OCI-LY7 (cell line): Measurements from ENCODE around the gene KAT2B. TPM values are rescaled to one million over a fixed set of nuclear protein-coding genes. Genes with fewer than 3 reads are reported as not detected.

Source experiments
- BruUV-seq: library from RNA; stranded (reverse); fragments of 400-500 nt; replicated peaks from 2 replicates; lab custom pipeline; 2021; lab: Mats Ljungman, UMichigan
- CTCF ChIA-PET: fragments of 300-600 bp; sonication (Branson Sonifier 250); formaldehyde crosslinking; loops from one replicate; lab custom pipeline; 2022; ENCODE audit warnings: antibody characterized with exemption; ENCODE audit not compliant: unreplicated experiment; lab: Charles Lee
- POLR2A ChIA-PET: fragments of 300-600 bp; sonication (Branson Sonifier 250); formaldehyde crosslinking; loops from one replicate; lab custom pipeline; 2022; ENCODE audit warnings: antibody characterized with exemption; lab: Charles Lee
- DNase-seq: peaks from one replicate; pipeline ENCODE4 v3.0.0-alpha.2; 2015; ENCODE audit warnings: low spot score
- H2AFZ ChIP-seq: fragments of 200-600 bp; sonication (generic), shearing (Covaris generic); 2 replicates; pipeline ENCODE4 v1.6.1; 2014; ENCODE audit warnings: mild to moderate bottlenecking, antibody characterized with exemption, low read length, moderate library complexity
- H3K27ac ChIP-seq: fragments of 200-600 bp; sonication (generic); 2 replicates; pipeline ENCODE4 v1.5.1; 2014; ENCODE audit warnings: mixed run types, low read depth, mild to moderate bottlenecking, moderate library complexity, low read length, inconsistent platforms; ENCODE audit not compliant: poor library complexity, severe bottlenecking
- H3K36me3 ChIP-seq: fragments of 200-600 bp; sonication (generic); 2 replicates; pipeline ENCODE4 v1.6.1; 2014; ENCODE audit warnings: mild to moderate bottlenecking, antibody characterized with exemption, low read length, moderate library complexity, mixed read lengths; ENCODE audit not compliant: insufficient read depth
- H3K4me1 ChIP-seq: fragments of 200-600 bp; sonication (generic); 2 replicates; pipeline ENCODE4 v1.5.1; 2014; ENCODE audit warnings: mild to moderate bottlenecking, low read length; ENCODE audit not compliant: insufficient read depth, poor library complexity, severe bottlenecking
- H3K4me2 ChIP-seq: fragments of 200-600 bp; sonication (generic); 2 replicates; pipeline ENCODE4 v1.6.1; 2014; ENCODE audit warnings: mild to moderate bottlenecking, low read length
- H3K4me3 ChIP-seq: fragments of 200-600 bp; sonication (generic); 2 replicates; pipeline ENCODE4 v1.5.1; 2014; ENCODE audit warnings: mild to moderate bottlenecking, low read depth, low read length; ENCODE audit not compliant: poor library complexity, severe bottlenecking
- H3K79me2 ChIP-seq: fragments of 200-600 bp; sonication (generic); 2 replicates; pipeline ENCODE4 v1.6.1; 2016; ENCODE audit warnings: low read depth, mild to moderate bottlenecking, low read length, moderate library complexity, mixed read lengths; ENCODE audit not compliant: insufficient read depth
- H3K9me2 ChIP-seq: fragments of 200-600 bp; sonication (generic); 2 replicates; pipeline ENCODE4 v1.6.1; 2016; ENCODE audit warnings: mild to moderate bottlenecking, low read length, mixed read lengths; ENCODE audit not compliant: insufficient read depth
- H3K9me3 ChIP-seq: fragments of 200-600 bp; sonication (generic); 2 replicates; pipeline ENCODE4 v1.6.1; 2014; ENCODE audit warnings: mild to moderate bottlenecking, mixed run types, low read length, mixed read lengths
- H4K20me1 ChIP-seq: fragments of 200-600 bp; sonication (generic); 2 replicates; pipeline ENCODE4 v1.6.1; 2014; ENCODE audit warnings: mild to moderate bottlenecking, antibody characterized with exemption, low read length, moderate library complexity, mixed read lengths; ENCODE audit not compliant: insufficient read depth
- CTCF ChIP-seq: fragments of 200-600 bp; sonication (generic); conservative IDR thresholded peaks from 2 replicates; pipeline ENCODE4 v1.5.1; 2014; ENCODE audit warnings: mild to moderate bottlenecking, antibody characterized with exemption, low read length, moderate library complexity, mixed read lengths
- EZH2phosphoT487 ChIP-seq: fragments of 200-600 bp; sonication (generic); IDR thresholded peaks from 2 replicates; pipeline ENCODE4 v1.6.1; 2018; ENCODE audit warnings: low read depth, borderline replicate concordance, mild to moderate bottlenecking, mixed run types, antibody characterized with exemption, low read length, moderate library complexity, mixed read lengths
- intact Hi-C: fragments of 100-400 bp; cut with micrococcal nuclease; formaldehyde crosslinking; loops from one replicate; pipeline ENCODE4 v1.10.0; 2022; ENCODE audit not compliant: unreplicated experiment
- total RNA-seq, 2 experiments: library from RNA; depleted of rRNA in 1 of 2; stranded (reverse); fragments of >200 nt in 1 of 2; shearing (Covaris generic) in 1 of 2; gene quantifications; 2 replicates each; pipeline ENCODE4 v1.2.3, GENCODE V29; 2014 to 2022

Gene KAT2B
- total RNA-seq, 2 experiments from 2014 or later: 24.2 to 32.9 TPM

- Histone ChIP-seq H3K9me2 (no peaks in the 10 kb centered on the region), H3K79me2 (no peaks in the 10 kb centered on the region), H4K20me1 (no peaks in the 10 kb centered on the region), H3K4me2 (no peak overlapping the region), H3K9me3 (no peaks in the 10 kb centered on the region), H3K27ac (peak overlapping the region; percentile 7), H3K4me3 (no peak overlapping the region), H3K4me1 (peaks cover 14% of the 10 kb centered on the region), H3K36me3 (peaks cover 81% of the 10 kb centered on the region), H2AFZ (no peak overlapping the region)
- ChIA-PET POLR2A (interaction anchor here (1.0 to 3.2 kb wide), 4 partner anchors 12 to 24 kb away, joined by 3 to 24 read pairs (median 4); partner anchors contain the start of gene SGO1), CTCF (interaction anchor here (1.3 kb wide), 1 partner anchor 23 kb away, joined by 3 read pairs; no protein-coding TSS in a partner anchor)
- intact Hi-C loops: no loop called here
- BruUV-seq: no TSS peak
- DNase-seq: no peak
- TF ChIP-seq EZH2phosphoT487: no peak
These were observed 120.0 kb downstream of the KAT2B start for GRCh38 chr3:20160230-20160629.

- no peaks in the 10 kb centered on the region for H3K79me2 ChIP-seq
- ChIA-PET CTCF (no interaction called here), POLR2A (interaction anchor here (0.8 to 3.2 kb wide), 6 partner anchors 10 to 40 kb away, joined by 3 to 24 read pairs (median 4); partner anchors contain the start of gene SGO1)
- H3K9me2 ChIP-seq: no peaks in the 10 kb centered on the region
- no peak for TF ChIP-seq CTCF
- TF ChIP-seq EZH2phosphoT487: no peak
- no peak overlapping the region for H3K27ac ChIP-seq
- H3K36me3 ChIP-seq: peaks cover 83% of the 10 kb centered on the region
- H2AFZ ChIP-seq: no peak overlapping the region
- H3K4me2 ChIP-seq: no peak overlapping the region
- no TSS peak for BruUV-seq
- no peaks in the 10 kb centered on the region for H4K20me1 ChIP-seq
- peaks cover 14% of the 10 kb centered on the region for H3K4me1 ChIP-seq
- intact Hi-C loops: no loop called here
- H3K9me3 ChIP-seq: no peaks in the 10 kb centered on the region
- no peak overlapping the region for H3K4me3 ChIP-seq
- DNase-seq: no peak
These were observed 121.5 kb downstream of the KAT2B start for GRCh38 chr3:20161714-20162113.

DNA sequence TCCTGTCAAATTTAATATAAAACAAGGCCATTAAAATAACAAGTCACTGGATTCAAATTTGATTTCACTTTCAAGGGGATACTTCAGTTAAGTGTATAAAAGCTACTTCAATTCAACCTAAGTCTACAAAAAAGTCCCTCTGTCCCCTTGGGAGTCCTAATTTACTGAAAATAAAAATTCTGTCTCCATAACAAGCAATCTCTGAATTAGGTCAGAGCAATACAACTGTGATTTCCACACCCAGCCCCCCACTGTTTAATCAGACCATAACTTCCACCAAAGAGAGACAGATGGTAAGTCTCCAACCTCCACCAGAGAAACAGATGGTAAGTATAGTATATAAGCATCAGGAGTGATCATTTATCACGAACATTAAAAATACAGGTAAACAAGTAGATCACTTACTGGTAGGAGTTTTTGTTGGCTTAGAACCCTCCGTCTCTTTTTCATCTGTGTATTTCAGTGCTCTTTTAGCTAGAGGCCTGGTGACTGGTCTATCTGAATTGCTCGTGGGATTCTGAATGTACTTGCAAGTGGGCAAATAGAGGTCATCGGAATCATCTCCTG lies 133.7 kb downstream of the KAT2B start:
- Histone ChIP-seq H3K9me3 (no peaks in the 10 kb centered on the region), H3K4me3 (no peak overlapping the region), H3K79me2 (no peaks in the 10 kb centered on the region), H3K36me3 (peaks cover 97% of the 10 kb centered on the region), H4K20me1 (no peaks in the 10 kb centered on the region), H3K4me1 (no peaks in the 10 kb centered on the region), H3K27ac (no peak overlapping the region), H3K9me2 (no peaks in the 10 kb centered on the region), H3K4me2 (no peak overlapping the region), H2AFZ (no peak overlapping the region)
- no peak for DNase-seq
- TF ChIP-seq EZH2phosphoT487: no peak
- TF ChIP-seq CTCF: no peak
- intact Hi-C loops: no loop called here
- ChIA-PET CTCF (no interaction called here), POLR2A (interaction anchor here (0.6 to 2.1 kb wide), 2 partner anchors 9 to 13 kb away, joined by 3 to 7 read pairs; no protein-coding TSS in a partner anchor)
- no TSS peak for BruUV-seq
